Neural cell (in vitro differentiated cells): Measurements from ENCODE around the gene RBKS. TPM values are rescaled to one million over a fixed set of nuclear protein-coding genes. Genes with fewer than 3 reads are reported as not detected.

Experiments
- H2AFZ ChIP-seq: fragments of 200-600, 300-800 bp; sonication (generic), shearing (Covaris generic); 2 replicates; pipeline ENCODE4 v1.6.0; 2014; ENCODE audit warnings: low read depth, mild to moderate bottlenecking, antibody characterized with exemption, low read length, moderate library complexity
- H3F3A ChIP-seq: fragments of 200-600 bp; shearing (Covaris generic); 2 replicates; pipeline ENCODE4 v1.6.1; 2016; ENCODE audit warnings: mild to moderate bottlenecking, moderate library complexity, mixed read lengths, antibody characterized with exemption, low read length; ENCODE audit not compliant: insufficient read depth, poor library complexity, severe bottlenecking
- H3K27ac ChIP-seq: fragments of 200-600, 300-800 bp; sonication (generic), shearing (Covaris generic); 2 replicates; pipeline ENCODE4 v1.5.1; 2014; ENCODE audit warnings: mild to moderate bottlenecking, low read length, moderate library complexity
- H3K27me3 ChIP-seq: fragments of 300-800, 200-600 bp; sonication (generic), shearing (Covaris generic); 2 replicates; pipeline ENCODE4 v1.6.0; 2014; ENCODE audit warnings: mild to moderate bottlenecking, low read depth, low read length, moderate library complexity; ENCODE audit not compliant: insufficient read depth
- H3K36me3 ChIP-seq: fragments of 300-800, 200-600 bp; sonication (generic), shearing (Covaris generic); 2 replicates; pipeline ENCODE4 v1.5.1; 2014; ENCODE audit warnings: mild to moderate bottlenecking, antibody characterized with exemption, low read length, moderate library complexity; ENCODE audit not compliant: insufficient read depth
- H3K4me2 ChIP-seq: fragments of 300-800, 200-600 bp; sonication (generic), shearing (Covaris generic); 2 replicates; pipeline ENCODE4 v1.6.0; 2014; ENCODE audit warnings: mild to moderate bottlenecking, low read length
- H3K4me3 ChIP-seq: fragments of 300-800, 200-600 bp; sonication (generic), shearing (Covaris generic); 2 replicates; pipeline ENCODE4 v1.5.1; 2014; ENCODE audit warnings: mild to moderate bottlenecking, low read length, moderate library complexity
- H3K79me2 ChIP-seq: fragments of 200-600 bp; shearing (Covaris generic); replicated peaks from 2 replicates; pipeline ENCODE4 v1.6.0; 2014; ENCODE audit warnings: mild to moderate bottlenecking, low read length, moderate library complexity; ENCODE audit not compliant: insufficient read depth
- H3K9ac ChIP-seq: fragments of 300-800, 200-600 bp; sonication (generic), shearing (Covaris generic); 2 replicates; pipeline ENCODE4 v1.6.1; 2016; ENCODE audit warnings: mild to moderate bottlenecking, low read length, mixed read lengths
- H3K9me2 ChIP-seq: fragments of 200-600 bp; shearing (Covaris generic); 2 replicates; pipeline ENCODE4 v1.6.1; 2016; ENCODE audit warnings: mild to moderate bottlenecking, low read length, mixed read lengths; ENCODE audit not compliant: insufficient read depth
- H3K9me3 ChIP-seq: fragments of 200-600, 300-800 bp; sonication (generic), shearing (Covaris generic); 2 replicates; pipeline ENCODE4 v1.6.1; 2016; ENCODE audit warnings: mild to moderate bottlenecking, mixed run types, low read length, moderate library complexity, mixed read lengths
- H4K20me1 ChIP-seq: fragments of 200-600 bp; shearing (Covaris generic); 2 replicates; pipeline ENCODE4 v1.6.1; 2016; ENCODE audit warnings: mild to moderate bottlenecking, mixed run types; ENCODE audit not compliant: insufficient read depth
- CTCF ChIP-seq: fragments of 450-650 bp; IDR thresholded peaks from 2 replicates; pipeline ENCODE4 v1.5.1; 2014; ENCODE audit warnings: antibody characterized with exemption, mild to moderate bottlenecking, moderate library complexity; ENCODE audit not compliant: poor library complexity, severe bottlenecking
- EP300 ChIP-seq: fragments of 450-650 bp; conservative IDR thresholded peaks from 2 replicates; pipeline ENCODE4 v1.6.1; 2014; ENCODE audit warnings: antibody characterized with exemption, mild to moderate bottlenecking, moderate library complexity; ENCODE audit not compliant: poor library complexity, severe bottlenecking
- EZH2 ChIP-seq: fragments of 200-600, 300-800 bp; shearing (Covaris generic), sonication (generic); IDR thresholded peaks from 2 replicates; pipeline ENCODE4 v1.6.1; 2014; ENCODE audit warnings: antibody characterized with exemption, low read length, borderline replicate concordance, mild to moderate bottlenecking; ENCODE audit not compliant: insufficient read depth, poor library complexity, severe bottlenecking
- MXI1 ChIP-seq: fragments of 450-650 bp; conservative IDR thresholded peaks from 2 replicates; pipeline ENCODE4 v1.6.1; 2014; ENCODE audit warnings: antibody characterized with exemption, mild to moderate bottlenecking; ENCODE audit not compliant: poor library complexity, severe bottlenecking
- POLR2AphosphoS5 ChIP-seq: IDR thresholded peaks from 2 replicates; pipeline ENCODE4 v1.6.1; 2012
- RAD21 ChIP-seq: fragments of 450-650 bp; conservative IDR thresholded peaks from 2 replicates; pipeline ENCODE4 v1.6.1; 2014; ENCODE audit warnings: antibody characterized with exemption, mild to moderate bottlenecking, moderate library complexity
- REST ChIP-seq: IDR thresholded peaks from 2 replicates; pipeline ENCODE4 v1.6.1; 2012; ENCODE audit warnings: borderline replicate concordance
- SMC3 ChIP-seq: fragments of 450-650 bp; conservative IDR thresholded peaks from 2 replicates; pipeline ENCODE4 v1.6.1; 2014; ENCODE audit warnings: antibody characterized with exemption, mild to moderate bottlenecking, moderate library complexity; ENCODE audit not compliant: poor library complexity
- TAF1 ChIP-seq: IDR thresholded peaks from 2 replicates; pipeline ENCODE4 v1.6.1; 2012; ENCODE audit warnings: low read depth
- polyA plus RNA-seq: library from polyadenylated mRNA; depleted of rRNA; stranded (reverse); fragments of >200 nt; gene quantifications from 2 replicates; pipeline ENCODE4 v1.2.3, GENCODE V29; 2014

The RBKS gene
- polyA plus RNA-seq, 1 donor from 2014 or later: 5.4 TPM

- Histone ChIP-seq H3K9ac (peak overlapping the region; percentile 86), H4K20me1 (no peaks in the 10 kb centered on the region), H3K4me3 (peak overlapping the region; percentile 91), H3K9me3 (no peaks in the 10 kb centered on the region), H3K27ac (peak overlapping the region; percentile 98), H3F3A (no peaks in the 10 kb centered on the region), H3K9me2 (no peaks in the 10 kb centered on the region), H2AFZ (peak overlapping the region; percentile 86), H3K27me3 (no peaks in the 10 kb centered on the region), H3K79me2 (peaks cover 12% of the 10 kb centered on the region), H3K36me3 (no peaks in the 10 kb centered on the region), H3K4me2 (peak overlapping the region; percentile 83)
- TF ChIP-seq CTCF (no peak), EP300 (no peak), TAF1 (no peak), EZH2 (no peak), SMC3 (no peak), MXI1 (no peak), REST (no peak), POLR2AphosphoS5 (no peak), RAD21 (no peak)
These were observed 427 bp downstream of the RBKS start for GRCh38 chr2:27889774-27890145.

- Histone ChIP-seq H4K20me1 (no peaks in the 10 kb centered on the region), H3K9me2 (no peaks in the 10 kb centered on the region), H3K9me3 (no peaks in the 10 kb centered on the region), H3F3A (no peaks in the 10 kb centered on the region), H3K36me3 (no peaks in the 10 kb centered on the region), H3K9ac (no peak overlapping the region), H3K4me3 (peak overlapping the region; percentile 91), H3K27ac (no peak overlapping the region), H2AFZ (no peak overlapping the region), H3K27me3 (no peaks in the 10 kb centered on the region), H3K79me2 (peaks cover 12% of the 10 kb centered on the region), H3K4me2 (no peak overlapping the region)
- TF ChIP-seq EP300: no peak
- no peak for TF ChIP-seq CTCF
- TF ChIP-seq MXI1: no peak
- TF ChIP-seq REST: no peak
- no peak for TF ChIP-seq RAD21
- TF ChIP-seq EZH2: no peak
- no peak for TF ChIP-seq TAF1
- TF ChIP-seq POLR2AphosphoS5: no peak
- TF ChIP-seq SMC3: no peak
These were observed 1.4 kb downstream of the RBKS start for GRCh38 chr2:27888790-27889189.
